ENCODE results near the gene EDEM2. TPM values are rescaled to one million over a fixed set of nuclear protein-coding genes. Genes with fewer than 3 reads are reported as not detected.
A peak's percentile ranks its signal among the peaks of the same experiment; 100 is the strongest.

The EDEM2 gene
- total and polyA plus RNA-seq, 2 of the 13 experiments (the other 11 are each of a cell fraction or from before 2014, with no cell fraction given): 33.1 to 46.9 TPM

DNA sequence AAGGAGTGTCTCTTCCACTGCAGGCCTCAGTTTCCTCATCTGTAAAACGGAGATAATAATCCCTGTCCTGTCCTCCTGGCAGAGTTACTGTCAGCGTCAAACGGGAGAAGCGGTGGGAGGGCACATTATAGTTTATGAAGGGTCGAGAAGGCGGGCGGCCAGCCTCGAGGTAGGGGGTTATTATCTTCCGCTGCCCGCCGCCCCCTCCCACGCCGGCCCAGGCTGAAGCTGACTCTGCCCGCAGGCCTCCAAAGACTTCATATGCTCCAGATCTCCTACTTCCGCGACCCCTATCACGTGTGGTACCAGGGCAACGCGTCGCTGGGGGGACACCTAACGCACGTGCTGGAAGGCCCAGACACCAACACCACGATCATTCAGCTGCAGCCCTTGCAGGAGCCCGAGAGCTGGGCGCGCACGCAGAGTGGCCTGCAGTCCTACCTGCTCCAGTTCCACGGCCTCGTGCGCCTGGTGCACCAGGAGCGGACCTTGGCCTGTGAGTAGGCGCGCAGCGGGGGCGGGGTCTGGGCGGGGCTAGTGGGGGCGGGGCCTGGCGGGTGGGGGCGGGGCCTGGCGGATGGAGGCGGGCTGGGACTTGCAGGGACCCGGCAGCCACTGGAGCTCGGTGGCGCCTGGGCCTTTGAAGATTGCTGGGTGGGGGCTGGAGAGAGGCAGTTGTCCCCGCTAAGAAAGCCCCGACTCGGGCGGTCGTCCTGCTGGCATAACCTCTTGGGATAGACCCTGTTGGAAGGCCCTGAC lies 27.5 kb upstream of the EDEM2 start (continued):
- TF ChIP-seq KLF15 (CRISPR knock-in tag; IDR thresholded peaks at IDR 0.05; ENCODE audit: borderline replicate concordance) (peak; percentile 60; the same call in 1 of the 2 replicates), MLLT10 (CRISPR knock-in tag; IDR thresholded peaks at IDR 0.05) (no peak), ZNF792 (CRISPR knock-in tag; IDR thresholded peaks at IDR 0.05) (peak; percentile 92), GLI4 (CRISPR knock-in tag; IDR thresholded peaks at IDR 0.05; ENCODE audit: borderline replicate concordance) (peak; percentile 85; the same call in 1 of the 2 replicates), ZNF160 (CRISPR knock-in tag; IDR thresholded peaks at IDR 0.05) (peak; percentile 91), SALL2 (CRISPR knock-in tag; IDR thresholded peaks at IDR 0.05) (0 out of 2 replicates have a peak, but pooled peaks have one; percentile 62), HCFC1 (IDR thresholded peaks at IDR 0.05; ENCODE audit: low read depth, low read length) (no peak), TCF7L2 (IDR thresholded peaks at IDR 0.05; ENCODE audit: low read depth, low read length) (no peak), WIZ (CRISPR knock-in tag; IDR thresholded peaks at IDR 0.05) (peak; percentile 80), STAG1 (CRISPR knock-in tag; IDR thresholded peaks at IDR 0.05) (no peak), NFE2 (CRISPR knock-in tag; IDR thresholded peaks at IDR 0.05) (no peak), ARNT2 (CRISPR knock-in tag; IDR thresholded peaks at IDR 0.05; ENCODE audit: low read depth) (peak; percentile 78; the same call in 1 of the 2 replicates)
- TF ChIP-seq, protein P1, sequence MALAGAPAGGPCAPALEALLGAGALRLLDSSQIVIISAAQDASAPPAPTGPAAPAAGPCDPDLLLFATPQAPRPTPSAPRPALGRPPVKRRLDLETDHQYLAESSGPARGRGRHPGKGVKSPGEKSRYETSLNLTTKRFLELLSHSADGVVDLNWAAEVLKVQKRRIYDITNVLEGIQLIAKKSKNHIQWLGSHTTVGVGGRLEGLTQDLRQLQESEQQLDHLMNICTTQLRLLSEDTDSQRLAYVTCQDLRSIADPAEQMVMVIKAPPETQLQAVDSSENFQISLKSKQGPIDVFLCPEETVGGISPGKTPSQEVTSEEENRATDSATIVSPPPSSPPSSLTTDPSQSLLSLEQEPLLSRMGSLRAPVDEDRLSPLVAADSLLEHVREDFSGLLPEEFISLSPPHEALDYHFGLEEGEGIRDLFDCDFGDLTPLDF (CRISPR knock-in tag; IDR thresholded peaks at IDR 0.05): no peak
- TF ChIP-seq, protein P2, sequence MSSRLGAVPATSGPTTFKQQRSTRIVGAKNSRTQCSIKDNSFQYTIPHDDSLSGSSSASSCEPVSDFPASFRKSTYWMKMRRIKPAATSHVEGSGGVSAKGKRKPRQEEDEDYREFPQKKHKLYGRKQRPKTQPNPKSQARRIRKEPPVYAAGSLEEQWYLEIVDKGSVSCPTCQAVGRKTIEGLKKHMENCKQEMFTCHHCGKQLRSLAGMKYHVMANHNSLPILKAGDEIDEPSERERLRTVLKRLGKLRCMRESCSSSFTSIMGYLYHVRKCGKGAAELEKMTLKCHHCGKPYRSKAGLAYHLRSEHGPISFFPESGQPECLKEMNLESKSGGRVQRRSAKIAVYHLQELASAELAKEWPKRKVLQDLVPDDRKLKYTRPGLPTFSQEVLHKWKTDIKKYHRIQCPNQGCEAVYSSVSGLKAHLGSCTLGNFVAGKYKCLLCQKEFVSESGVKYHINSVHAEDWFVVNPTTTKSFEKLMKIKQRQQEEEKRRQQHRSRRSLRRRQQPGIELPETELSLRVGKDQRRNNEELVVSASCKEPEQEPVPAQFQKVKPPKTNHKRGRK (CRISPR knock-in tag; IDR thresholded peaks at IDR 0.05): no peak
- TF ChIP-seq, protein P3, sequence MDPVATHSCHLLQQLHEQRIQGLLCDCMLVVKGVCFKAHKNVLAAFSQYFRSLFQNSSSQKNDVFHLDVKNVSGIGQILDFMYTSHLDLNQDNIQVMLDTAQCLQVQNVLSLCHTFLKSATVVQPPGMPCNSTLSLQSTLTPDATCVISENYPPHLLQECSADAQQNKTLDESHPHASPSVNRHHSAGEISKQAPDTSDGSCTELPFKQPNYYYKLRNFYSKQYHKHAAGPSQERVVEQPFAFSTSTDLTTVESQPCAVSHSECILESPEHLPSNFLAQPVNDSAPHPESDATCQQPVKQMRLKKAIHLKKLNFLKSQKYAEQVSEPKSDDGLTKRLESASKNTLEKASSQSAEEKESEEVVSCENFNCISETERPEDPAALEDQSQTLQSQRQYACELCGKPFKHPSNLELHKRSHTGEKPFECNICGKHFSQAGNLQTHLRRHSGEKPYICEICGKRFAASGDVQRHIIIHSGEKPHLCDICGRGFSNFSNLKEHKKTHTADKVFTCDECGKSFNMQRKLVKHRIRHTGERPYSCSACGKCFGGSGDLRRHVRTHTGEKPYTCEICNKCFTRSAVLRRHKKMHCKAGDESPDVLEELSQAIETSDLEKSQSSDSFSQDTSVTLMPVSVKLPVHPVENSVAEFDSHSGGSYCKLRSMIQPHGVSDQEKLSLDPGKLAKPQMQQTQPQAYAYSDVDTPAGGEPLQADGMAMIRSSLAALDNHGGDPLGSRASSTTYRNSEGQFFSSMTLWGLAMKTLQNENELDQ (CRISPR knock-in tag; IDR thresholded peaks at IDR 0.05; ENCODE audit: borderline replicate concordance): peak; percentile 93; the same call in 1 of the 2 replicates
- TF ChIP-seq, protein P4, sequence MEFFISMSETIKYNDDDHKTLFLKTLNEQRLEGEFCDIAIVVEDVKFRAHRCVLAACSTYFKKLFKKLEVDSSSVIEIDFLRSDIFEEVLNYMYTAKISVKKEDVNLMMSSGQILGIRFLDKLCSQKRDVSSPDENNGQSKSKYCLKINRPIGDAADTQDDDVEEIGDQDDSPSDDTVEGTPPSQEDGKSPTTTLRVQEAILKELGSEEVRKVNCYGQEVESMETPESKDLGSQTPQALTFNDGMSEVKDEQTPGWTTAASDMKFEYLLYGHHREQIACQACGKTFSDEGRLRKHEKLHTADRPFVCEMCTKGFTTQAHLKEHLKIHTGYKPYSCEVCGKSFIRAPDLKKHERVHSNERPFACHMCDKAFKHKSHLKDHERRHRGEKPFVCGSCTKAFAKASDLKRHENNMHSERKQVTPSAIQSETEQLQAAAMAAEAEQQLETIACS (CRISPR knock-in tag; IDR thresholded peaks at IDR 0.05): no peak
- TF ChIP-seq, protein P5, sequence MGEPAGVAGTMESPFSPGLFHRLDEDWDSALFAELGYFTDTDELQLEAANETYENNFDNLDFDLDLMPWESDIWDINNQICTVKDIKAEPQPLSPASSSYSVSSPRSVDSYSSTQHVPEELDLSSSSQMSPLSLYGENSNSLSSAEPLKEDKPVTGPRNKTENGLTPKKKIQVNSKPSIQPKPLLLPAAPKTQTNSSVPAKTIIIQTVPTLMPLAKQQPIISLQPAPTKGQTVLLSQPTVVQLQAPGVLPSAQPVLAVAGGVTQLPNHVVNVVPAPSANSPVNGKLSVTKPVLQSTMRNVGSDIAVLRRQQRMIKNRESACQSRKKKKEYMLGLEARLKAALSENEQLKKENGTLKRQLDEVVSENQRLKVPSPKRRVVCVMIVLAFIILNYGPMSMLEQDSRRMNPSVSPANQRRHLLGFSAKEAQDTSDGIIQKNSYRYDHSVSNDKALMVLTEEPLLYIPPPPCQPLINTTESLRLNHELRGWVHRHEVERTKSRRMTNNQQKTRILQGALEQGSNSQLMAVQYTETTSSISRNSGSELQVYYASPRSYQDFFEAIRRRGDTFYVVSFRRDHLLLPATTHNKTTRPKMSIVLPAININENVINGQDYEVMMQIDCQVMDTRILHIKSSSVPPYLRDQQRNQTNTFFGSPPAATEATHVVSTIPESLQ (CRISPR knock-in tag; conservative IDR thresholded peaks at IDR 0.05): peak; percentile 92; the same call in 1 of the 2 replicates
- TF ChIP-seq, protein P6, sequence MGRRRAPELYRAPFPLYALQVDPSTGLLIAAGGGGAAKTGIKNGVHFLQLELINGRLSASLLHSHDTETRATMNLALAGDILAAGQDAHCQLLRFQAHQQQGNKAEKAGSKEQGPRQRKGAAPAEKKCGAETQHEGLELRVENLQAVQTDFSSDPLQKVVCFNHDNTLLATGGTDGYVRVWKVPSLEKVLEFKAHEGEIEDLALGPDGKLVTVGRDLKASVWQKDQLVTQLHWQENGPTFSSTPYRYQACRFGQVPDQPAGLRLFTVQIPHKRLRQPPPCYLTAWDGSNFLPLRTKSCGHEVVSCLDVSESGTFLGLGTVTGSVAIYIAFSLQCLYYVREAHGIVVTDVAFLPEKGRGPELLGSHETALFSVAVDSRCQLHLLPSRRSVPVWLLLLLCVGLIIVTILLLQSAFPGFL (CRISPR knock-in tag; IDR thresholded peaks at IDR 0.05): no peak
- TF ChIP-seq, protein P7, sequence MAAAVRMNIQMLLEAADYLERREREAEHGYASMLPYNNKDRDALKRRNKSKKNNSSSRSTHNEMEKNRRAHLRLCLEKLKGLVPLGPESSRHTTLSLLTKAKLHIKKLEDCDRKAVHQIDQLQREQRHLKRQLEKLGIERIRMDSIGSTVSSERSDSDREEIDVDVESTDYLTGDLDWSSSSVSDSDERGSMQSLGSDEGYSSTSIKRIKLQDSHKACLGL (CRISPR knock-in tag; IDR thresholded peaks at IDR 0.05): peak; percentile 85

All from HepG2 (cell line).